GM23338 (cell line): ENCODE measurements around the gene MOK. TPM values are rescaled to one million over a fixed set of nuclear protein-coding genes. Genes with fewer than 3 reads are reported as not detected.

Experiments used
- ATAC-seq: fragments of 200-7000 bp; cut with Tn5 transposase; 3 replicates; pipeline ENCODE4 v1.9.1; 2020
- DNase-seq: peaks from one replicate; pipeline ENCODE4 v3.0.0-alpha.2; 2015; ENCODE audit warnings: low spot score
- H2AFZ ChIP-seq: fragments of 200-600 bp; sonication (generic); 2 replicates; pipeline ENCODE4 v1.8.0; 2016; ENCODE audit warnings: antibody characterized with exemption, mild to moderate bottlenecking, moderate library complexity
- H3F3A ChIP-seq: fragments of 200-600 bp; sonication (generic); replicated peaks from 2 replicates; pipeline ENCODE4 v1.8.0; 2017; ENCODE audit warnings: antibody characterized with exemption, mixed run types, low read depth
- H3K27ac ChIP-seq: fragments of 200-600 bp; sonication (generic); 2 replicates; pipeline ENCODE4 v1.6.1; 2016; ENCODE audit warnings: low read depth
- H3K27me3 ChIP-seq: fragments of 200-600 bp; sonication (generic); 2 replicates; pipeline ENCODE4 v1.8.0; 2016; ENCODE audit warnings: mild to moderate bottlenecking, mixed run types, moderate library complexity; ENCODE audit not compliant: insufficient read depth
- H3K36me3 ChIP-seq: fragments of 200-600 bp; sonication (generic); 2 replicates; pipeline ENCODE4 v1.8.0; 2016; ENCODE audit warnings: mild to moderate bottlenecking; ENCODE audit not compliant: insufficient read depth
- H3K4me1 ChIP-seq: fragments of 200-600 bp; sonication (generic); 2 replicates; pipeline ENCODE4 v1.8.0; 2016; ENCODE audit warnings: mild to moderate bottlenecking, moderate library complexity; ENCODE audit not compliant: insufficient read depth
- H3K4me2 ChIP-seq: fragments of 200-600 bp; sonication (generic); 2 replicates; pipeline ENCODE4 v1.7.1; 2017; ENCODE audit warnings: mixed run types
- H3K4me3 ChIP-seq: fragments of 200-600 bp; sonication (generic); 2 replicates; pipeline ENCODE4 v1.6.1; 2016; ENCODE audit warnings: mixed run types
- H3K79me2 ChIP-seq: fragments of 200-600 bp; sonication (generic); replicated peaks from 2 replicates; pipeline ENCODE4 v1.8.0; 2017; ENCODE audit warnings: mild to moderate bottlenecking; ENCODE audit not compliant: insufficient read depth
- H3K9me2 ChIP-seq: fragments of 200-600 bp; sonication (generic); 2 replicates; pipeline ENCODE4 v1.8.0; 2017; ENCODE audit not compliant: insufficient read depth
- H4K20me1 ChIP-seq: fragments of 200-600 bp; sonication (generic); replicated peaks from 2 replicates; pipeline ENCODE4 v1.8.0; 2017; ENCODE audit warnings: mild to moderate bottlenecking; ENCODE audit not compliant: insufficient read depth
- H3K27ac Mint-ChIP-seq: 2 replicates; pipeline ENCODE4 v1.8.0; 2020; ENCODE audit warnings: inconsistent platforms, mild to moderate bottlenecking, moderate library complexity, mixed read lengths
- H3K27me3 Mint-ChIP-seq: 3 replicates; pipeline ENCODE4 v1.8.0; 2022; ENCODE audit warnings: low read depth, mild to moderate bottlenecking, moderate library complexity, mixed read lengths, inconsistent platforms; ENCODE audit not compliant: insufficient read depth, poor library complexity
- H3K36me3 Mint-ChIP-seq: 3 replicates; pipeline ENCODE4 v1.8.0; 2021; ENCODE audit warnings: low read depth, mild to moderate bottlenecking, inconsistent platforms, moderate library complexity, mixed read lengths
- H3K4me1 Mint-ChIP-seq: 3 replicates; pipeline ENCODE4 v1.8.0; 2020; ENCODE audit warnings: mild to moderate bottlenecking, inconsistent platforms, mixed read lengths
- H3K4me3 Mint-ChIP-seq: 3 replicates; pipeline ENCODE4 v1.8.0; 2021; ENCODE audit warnings: moderate library complexity, mild to moderate bottlenecking, inconsistent platforms, mixed read lengths
- H3K9me3 Mint-ChIP-seq: 3 replicates; pipeline ENCODE4 v1.8.0; 2020; ENCODE audit warnings: moderate library complexity, mild to moderate bottlenecking, inconsistent platforms, mixed read lengths
- CREB1 ChIP-seq: fragments of 250-450 bp; sonication (Bioruptor Pico); IDR thresholded peaks from 2 replicates; pipeline ENCODE4 v1.5.0; 2020; ENCODE audit warnings: low read depth, mild to moderate bottlenecking, moderate library complexity
- CTCF ChIP-seq, 2 experiments: fragments of 200-600 bp in 1 of 2; sonication (generic) in 1 of 2; conservative IDR thresholded peaks; 2 replicates each; pipeline versions ENCODE4 v1.5.1 to v1.6.1; 2016 to 2017; ENCODE audit warnings: antibody characterized with exemption in 2 of 2, low read depth in 2 of 2, mild to moderate bottlenecking in 2 of 2, moderate library complexity in 1 of 2
- EZH2phosphoT487 ChIP-seq: fragments of 200-600 bp; sonication (generic); IDR thresholded peaks from one replicate; pipeline ENCODE4 v1.8.1; 2018; ENCODE audit warnings: antibody characterized with exemption; ENCODE audit not compliant: unreplicated experiment
- JUNB ChIP-seq: IDR thresholded peaks from one replicate; pipeline ENCODE4 v1.6.1; 2016; ENCODE audit warnings: antibody characterized with exemption; ENCODE audit not compliant: unreplicated experiment
- NANOG ChIP-seq: IDR thresholded peaks from 2 replicates; pipeline ENCODE4 v1.6.1; 2016; ENCODE audit warnings: antibody characterized with exemption, borderline replicate concordance
- REST ChIP-seq: IDR thresholded peaks from one replicate; pipeline ENCODE4 v1.6.1; 2018; ENCODE audit warnings: antibody characterized with exemption; ENCODE audit not compliant: unreplicated experiment
- ZNF462 ChIP-seq: fragments of 250-450 bp; sonication (Bioruptor Pico); IDR thresholded peaks from 2 replicates; pipeline ENCODE4 v1.5.0; 2020; ENCODE audit warnings: mild to moderate bottlenecking, moderate library complexity
- polyA plus RNA-seq: library from polyadenylated mRNA; unstranded; fragments of >200 nt; fragmentation: Nextera tagmentation; extraction: Ambion mirVana; gene quantifications from 2 replicates; pipeline ENCODE4 v1.2.1, GENCODE V29; 2016
- total RNA-seq: library from RNA; depleted of rRNA; stranded (reverse); fragments of >200 nt; shearing (Covaris generic); gene quantifications from 2 replicates; pipeline ENCODE4 v1.2.3, GENCODE V29; 2014
- TF ChIP-seq, protein P1 (sequence below): IDR thresholded peaks from 2 replicates; pipeline ENCODE4 v1.6.1; 2016; ENCODE audit warnings: antibody characterized with exemption

Gene MOK
- total and polyA plus RNA-seq, 2 experiments from 2014 or later = 3.1 TPM

DNA sequence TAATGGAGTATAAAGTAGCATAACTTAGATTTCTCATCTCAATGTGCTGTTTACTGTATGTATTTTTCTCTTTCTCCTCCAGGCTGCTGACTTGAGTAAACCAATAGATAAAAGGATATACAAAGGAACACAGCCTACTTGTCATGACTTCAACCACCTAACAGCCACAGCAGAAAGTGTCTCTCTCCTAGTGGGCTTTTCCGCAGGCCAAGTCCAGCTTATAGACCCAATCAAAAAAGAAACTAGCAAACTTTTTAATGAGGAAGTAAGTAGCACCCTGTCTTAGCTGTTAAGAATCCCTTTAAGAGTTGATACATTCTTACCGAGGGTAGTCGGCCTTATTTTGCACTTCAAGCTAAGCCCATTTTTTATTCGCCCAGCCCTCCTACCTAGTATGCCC is 110.1 kb downstream of the MOK start (continued):
- TF ChIP-seq ZNF462 (CRISPR knock-in tag) (no peak), REST (no peak), JUNB (no peak), CREB1 (no peak), NANOG (no peak)

- peaks cover 33% of the 10 kb centered on the region for H3K4me1 Mint-ChIP-seq
- peaks cover 19% of the 10 kb centered on the region for H4K20me1 ChIP-seq
- ATAC-seq = peak; percentile 88
Observed at GRCh38 chr14:102192840-102193502, 112.0 kb downstream of the MOK start.

More at GRCh38 chr14:102192840-102193502, 112.0 kb downstream of the MOK start:
- Mint-ChIP-seq H3K9me3 (no peaks in the 10 kb centered on the region), H3K27ac (no peak overlapping the region), H3K4me3 (no peak overlapping the region), H3K27me3 (peaks cover 13% of the 10 kb centered on the region), H3K36me3 (peaks cover 4% of the 10 kb centered on the region; the same call in 2 of the 3 replicates)
- Histone ChIP-seq H3K9me2 (no peaks in the 10 kb centered on the region), H3K4me3 (no peak overlapping the region), H3K4me1 (peaks cover 27% of the 10 kb centered on the region), H3K4me2 (no peak overlapping the region), H3K27ac (peak overlapping the region; percentile 76), H3F3A (no peaks in the 10 kb centered on the region), H3K27me3 (no peaks in the 10 kb centered on the region), H3K36me3 (peaks cover 3% of the 10 kb centered on the region), H3K79me2 (peaks cover 93% of the 10 kb centered on the region), H2AFZ (no peak overlapping the region)
- TF ChIP-seq CREB1 = no peak
- no peak for TF ChIP-seq NANOG
- TF ChIP-seq, protein P1, sequence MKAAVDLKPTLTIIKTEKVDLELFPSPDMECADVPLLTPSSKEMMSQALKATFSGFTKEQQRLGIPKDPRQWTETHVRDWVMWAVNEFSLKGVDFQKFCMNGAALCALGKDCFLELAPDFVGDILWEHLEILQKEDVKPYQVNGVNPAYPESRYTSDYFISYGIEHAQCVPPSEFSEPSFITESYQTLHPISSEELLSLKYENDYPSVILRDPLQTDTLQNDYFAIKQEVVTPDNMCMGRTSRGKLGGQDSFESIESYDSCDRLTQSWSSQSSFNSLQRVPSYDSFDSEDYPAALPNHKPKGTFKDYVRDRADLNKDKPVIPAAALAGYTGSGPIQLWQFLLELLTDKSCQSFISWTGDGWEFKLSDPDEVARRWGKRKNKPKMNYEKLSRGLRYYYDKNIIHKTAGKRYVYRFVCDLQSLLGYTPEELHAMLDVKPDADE = no peak
- no peak for TF ChIP-seq JUNB
- TF ChIP-seq EZH2phosphoT487 = no peak
- TF ChIP-seq CTCF (conservative IDR thresholded peaks at IDR 0.05; ENCODE audit: low read depth in 2 of 2) = no peak
- DNase-seq = peak; percentile 47
